ENCODE measurements around the gene LIPC.

Gene LIPC

GRCh38 chr15:58551084-58551763 is 119.4 kb downstream of the LIPC start:
- no peak for DNase-seq (ENCODE audit: low read depth in 1 of 2, low spot score in 1 of 2)

DNA sequence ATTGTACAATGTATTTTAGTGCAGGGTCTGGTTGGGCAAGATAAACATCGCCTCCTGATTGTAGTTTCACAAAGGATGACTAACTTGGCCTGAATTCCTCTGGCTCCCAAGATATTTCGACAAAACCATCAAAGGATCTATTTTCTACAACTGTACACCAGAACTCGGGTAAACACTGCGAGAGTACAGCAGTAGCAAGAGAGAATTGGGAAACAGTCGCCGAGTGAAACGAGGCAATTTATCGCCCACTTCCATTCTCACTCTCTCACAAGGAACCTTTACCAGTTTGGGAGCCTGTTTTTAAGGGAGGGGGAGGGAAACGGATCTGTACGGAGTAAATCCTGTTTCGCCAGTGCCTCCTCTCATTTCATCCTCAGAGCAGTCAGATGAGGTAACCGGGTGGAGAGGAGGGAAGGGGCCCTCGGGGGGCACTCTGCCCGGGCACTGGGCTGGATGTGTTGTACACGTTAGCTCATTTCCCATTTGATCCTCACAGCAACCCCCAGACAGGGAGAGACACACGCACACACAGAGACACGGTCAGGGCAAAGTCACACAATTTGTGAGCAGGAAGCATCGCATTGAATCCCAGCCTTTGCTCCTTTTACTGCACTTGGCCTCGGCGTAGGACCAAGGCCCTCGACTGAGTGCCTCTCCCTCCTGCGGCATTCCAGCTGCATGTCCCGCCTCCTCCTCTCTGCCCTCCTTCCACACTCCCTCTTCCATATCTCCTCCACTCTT is 120.1 kb downstream of the LIPC start:
- no peak for DNase-seq (ENCODE audit: low read depth in 1 of 2, low spot score in 1 of 2)

DNA sequence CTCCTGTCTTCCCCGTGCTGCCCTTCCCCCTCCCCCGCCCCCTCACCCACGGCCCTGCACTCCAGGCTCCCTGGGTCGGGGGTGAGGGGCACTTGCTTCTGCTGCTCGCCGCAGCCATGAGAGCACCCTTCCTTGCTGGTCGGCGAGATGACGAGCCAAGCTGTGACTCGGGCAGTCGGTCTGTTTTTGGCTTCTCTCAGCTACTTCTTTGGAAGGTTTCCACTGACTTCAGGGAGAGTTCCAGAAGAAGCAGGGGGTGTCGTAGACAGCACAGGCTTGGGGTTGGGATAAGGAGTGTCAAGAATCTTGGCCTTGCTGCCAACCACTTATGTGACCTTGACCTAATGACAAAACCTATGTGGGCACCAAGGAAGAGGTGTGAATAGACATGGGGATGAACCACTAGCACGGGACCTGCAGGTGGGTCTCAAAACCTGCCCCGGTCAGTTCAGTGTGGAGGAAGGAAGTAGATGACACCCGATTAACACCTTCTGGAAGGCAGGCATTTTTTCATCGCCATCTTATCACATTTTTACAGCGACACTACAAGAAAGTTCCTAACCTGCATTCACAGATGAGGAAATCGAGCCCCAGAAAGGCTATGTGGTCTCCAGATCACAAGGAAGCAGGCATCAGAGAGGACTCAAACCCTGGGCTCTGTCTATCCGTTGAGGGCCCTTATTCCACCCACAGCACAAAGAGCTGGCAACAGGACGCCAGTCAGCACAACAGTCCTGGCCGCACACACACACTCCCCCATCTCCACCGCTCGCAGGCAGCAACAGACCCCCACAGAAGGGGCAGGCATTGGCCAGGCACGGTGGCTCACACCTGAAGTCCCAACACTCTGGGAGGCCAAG is 120.9 kb downstream of the LIPC start:
- DNase-seq (ENCODE audit: low read depth in 1 of 2, low spot score in 1 of 2): no peak

- DNase-seq (ENCODE audit: low read depth in 1 of 2, low spot score in 1 of 2): no peak
Measured at GRCh38 chr15:58553365-58553918, 121.7 kb downstream of the LIPC start.

DNA sequence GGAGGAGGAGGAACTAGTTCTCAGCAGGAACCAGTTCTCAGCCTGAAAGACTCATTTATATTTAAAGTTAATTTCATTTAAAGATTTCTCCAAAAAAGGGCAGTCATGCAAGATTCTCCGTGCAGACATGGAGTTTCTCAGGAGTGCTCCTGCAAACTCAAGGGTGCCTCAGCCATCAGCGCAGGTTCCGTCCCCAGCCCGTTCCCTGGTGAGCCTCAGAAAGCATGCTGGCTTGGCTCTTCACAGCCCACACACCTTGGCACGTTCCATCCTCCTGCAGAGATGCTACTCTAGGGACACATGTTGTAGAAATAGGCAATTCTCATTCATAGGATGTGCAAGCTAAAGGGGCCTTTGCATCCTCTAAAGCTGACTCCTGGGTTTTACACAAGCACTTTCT is 123.0 kb downstream of the LIPC start:
- no peak for DNase-seq (ENCODE audit: low read depth in 1 of 2, low spot score in 1 of 2)

- no peak for DNase-seq (ENCODE audit: low read depth in 1 of 2, low spot score in 1 of 2)
Measured at GRCh38 chr15:58555162-58556027, 123.6 kb downstream of the LIPC start.

DNA sequence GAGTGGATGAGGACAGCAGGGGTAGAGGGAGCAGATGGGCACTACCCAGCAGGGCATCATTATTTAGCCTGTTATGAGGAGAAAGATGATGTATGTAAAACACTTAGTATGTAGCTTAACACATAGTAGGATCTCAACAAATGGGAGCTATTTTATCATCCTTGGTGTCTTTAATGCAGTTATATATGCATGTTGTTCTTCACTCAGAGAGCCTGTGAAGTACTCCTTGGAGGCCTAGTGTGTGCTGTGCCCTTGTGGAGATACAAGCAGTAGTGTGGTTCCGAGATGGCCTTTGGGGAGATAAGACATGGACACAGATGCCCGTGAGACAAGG is 124.2 kb downstream of the LIPC start:
- no peak for DNase-seq (ENCODE audit: low read depth in 1 of 2, low spot score in 1 of 2)

GRCh38 chr15:58556541-58556940 is 124.8 kb downstream of the LIPC start:
- no peak for DNase-seq (ENCODE audit: low read depth in 1 of 2, low spot score in 1 of 2)

GRCh38 chr15:58558777-58559176 is 127.0 kb downstream of the LIPC start:
- no peak for DNase-seq (ENCODE audit: low read depth in 1 of 2, low spot score in 1 of 2)

- no peak for DNase-seq (ENCODE audit: low read depth in 1 of 2, low spot score in 1 of 2)
Measured at GRCh38 chr15:58559904-58560588, 128.3 kb downstream of the LIPC start.

GRCh38 chr15:58561321-58561720 is 129.5 kb downstream of the LIPC start:
- DNase-seq (ENCODE audit: low read depth in 1 of 2, low spot score in 1 of 2): no peak

DNA sequence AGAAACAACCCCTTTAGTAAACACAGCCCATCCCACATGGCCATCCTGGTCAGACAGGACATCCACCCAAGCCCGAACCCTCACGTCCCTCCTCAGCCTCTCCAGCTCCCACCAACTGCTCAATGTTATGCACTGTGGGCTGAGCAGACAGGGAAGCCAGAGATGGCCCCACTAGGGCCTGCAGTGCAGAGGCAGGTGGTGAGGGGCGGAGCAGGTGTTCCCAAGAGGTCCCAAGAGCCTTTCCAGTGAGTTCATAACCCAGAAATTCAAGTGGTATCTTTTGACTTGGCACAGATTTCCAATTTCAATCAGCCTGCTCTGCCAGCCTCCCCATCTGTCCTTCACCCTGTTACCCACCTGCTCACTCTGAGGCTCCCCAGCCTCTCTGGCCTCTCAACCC is 130.3 kb downstream of the LIPC start:
- no peak for DNase-seq (ENCODE audit: low read depth in 1 of 2, low spot score in 1 of 2)

DNA sequence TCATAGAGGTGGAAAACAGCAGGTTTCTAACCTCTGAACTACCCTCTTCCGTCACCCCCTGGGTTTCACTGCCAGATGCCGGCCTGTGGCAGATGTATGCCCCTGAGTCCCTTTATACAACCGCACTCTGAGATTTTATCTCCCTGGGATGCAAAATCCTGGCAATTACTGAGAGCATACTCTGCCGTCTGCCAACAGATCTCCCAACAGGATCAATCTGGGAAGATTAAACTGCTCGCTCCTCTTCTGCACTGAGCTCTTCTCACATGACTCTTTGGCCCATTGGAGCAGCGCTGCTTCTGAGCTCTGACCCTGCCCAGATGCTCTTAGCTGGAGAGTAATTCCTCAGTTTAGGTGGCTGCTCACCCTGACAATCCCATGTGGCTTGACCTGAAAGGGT is 133.2 kb downstream of the LIPC start:
- DNase-seq (ENCODE audit: low read depth in 1 of 2, low spot score in 1 of 2): no peak

GRCh38 chr15:58565619-58566018 is 133.8 kb downstream of the LIPC start:
- no peak for DNase-seq (ENCODE audit: low read depth in 1 of 2, low spot score in 1 of 2)

- DNase-seq (ENCODE audit: low read depth in 1 of 2, low spot score in 1 of 2): no peak
Measured at GRCh38 chr15:58566029-58566428, 134.2 kb downstream of the LIPC start.

DNA sequence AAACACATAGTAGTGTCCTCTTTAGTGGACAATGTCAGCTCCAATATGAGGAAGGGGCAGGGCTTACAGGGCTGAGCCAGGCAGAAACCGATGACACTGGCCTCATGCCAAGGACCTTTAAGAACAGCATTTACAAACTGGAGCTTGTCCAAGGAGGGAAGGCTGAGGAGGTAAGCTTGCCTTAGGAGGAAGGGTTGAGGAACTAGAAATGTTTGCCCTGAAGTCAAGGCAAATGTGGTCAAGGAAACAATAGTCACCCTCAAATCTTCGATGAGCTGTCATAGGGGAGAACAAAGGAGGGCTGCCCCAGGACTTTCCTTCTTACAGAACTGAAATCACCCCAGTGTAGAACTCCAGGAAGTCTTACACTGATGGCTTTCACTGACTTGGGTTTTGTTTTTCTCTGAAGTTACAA is 136.4 kb downstream of the LIPC start:
- DNase-seq (ENCODE audit: low read depth in 1 of 2, low spot score in 1 of 2): no peak

GRCh38 chr15:58569455-58569854 is 137.7 kb downstream of the LIPC start:
- DNase-seq (ENCODE audit: low read depth in 1 of 2, low spot score in 1 of 2): no peak

GRCh38 chr15:58571491-58571890 is 139.7 kb downstream of the LIPC start:
- DNase-seq (ENCODE audit: low read depth in 1 of 2, low spot score in 1 of 2): no peak

GRCh38 chr15:58572521-58572920 is 140.7 kb downstream of the LIPC start:
- DNase-seq (ENCODE audit: low read depth in 1 of 2, low spot score in 1 of 2): no peak

DNA sequence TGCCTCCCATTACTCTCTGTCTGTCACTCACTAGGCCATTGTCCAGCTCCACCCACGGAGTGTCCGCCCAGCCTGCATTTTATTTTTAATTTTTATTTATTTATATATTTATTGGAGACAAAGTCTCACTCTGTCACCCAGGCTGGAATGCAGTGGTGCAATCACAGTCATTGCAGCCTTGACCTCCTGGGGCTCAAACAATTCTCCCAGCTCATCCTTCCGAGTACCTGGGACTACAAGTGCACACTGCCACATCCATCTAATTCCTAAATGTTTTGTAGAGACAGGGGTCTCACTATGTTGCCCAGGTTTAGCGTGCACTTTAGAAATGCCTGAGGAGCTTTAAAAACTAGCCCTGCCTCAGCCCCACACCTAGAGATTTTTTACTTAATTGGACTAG is 141.5 kb downstream of the LIPC start:
- no peak for DNase-seq (ENCODE audit: low read depth in 1 of 2, low spot score in 1 of 2)

Data from activated CD4-positive, alpha-beta T cell treated with anti-CD3 and anti-CD28 coated beads, Interleukin-2, amount 50 U/mL, for 24 hours (primary cell).